Fibroblast of the aortic adventitia (primary cell): ENCODE results near the gene PPP4R2. TPM values are rescaled to one million over a fixed set of nuclear protein-coding genes. Genes with fewer than 3 reads are reported as not detected.

ENCODE experiments used
- DNase-seq: peaks from one replicate; pipeline ENCODE4 v3.0.0-alpha.2; 2010; ENCODE audit warnings: low read depth
- H3K4me3 ChIP-seq: 2 replicates; pipeline ENCODE4 v1.5.1; 2011; ENCODE audit warnings: low read depth, mild to moderate bottlenecking, control low read depth, low read length, moderate library complexity
- CTCF ChIP-seq: IDR thresholded peaks from 2 replicates; pipeline ENCODE4 v1.5.1; 2011; ENCODE audit warnings: mild to moderate bottlenecking, low read length, control low read depth, inconsistent platforms; ENCODE audit not compliant: insufficient read depth
- total RNA-seq: library from RNA; depleted of rRNA; stranded (reverse); fragments of >200 nt; gene quantifications from 2 replicates; pipeline ENCODE4 v1.2.3, GENCODE V29; 2012; ENCODE audit warnings: low replicate concordance

PPP4R2 gene
- total RNA-seq, 1 donor: 54.7 TPM

- DNase-seq: no peak
- TF ChIP-seq CTCF: no peak
- no peak overlapping the region for H3K4me3 ChIP-seq
These were observed 21.7 kb upstream of the PPP4R2 start for GRCh38 chr3:72974956-72975355.

- peak; percentile 16 for DNase-seq
- no peak overlapping the region for H3K4me3 ChIP-seq
- TF ChIP-seq CTCF: no peak
These were observed 20.3 kb upstream of the PPP4R2 start for GRCh38 chr3:72976281-72976741.

GRCh38 chr3:72977060-72977808 is 19.4 kb upstream of the PPP4R2 start:
- no peak for DNase-seq
- H3K4me3 ChIP-seq: no peak overlapping the region
- TF ChIP-seq CTCF: peak; percentile 22

- no peak for TF ChIP-seq CTCF
- H3K4me3 ChIP-seq: no peak overlapping the region
- no peak for DNase-seq
These were observed 13.8 kb upstream of the PPP4R2 start for GRCh38 chr3:72982609-72983366.

GRCh38 chr3:72985576-72985975 is 11.0 kb upstream of the PPP4R2 start:
- no peak overlapping the region for H3K4me3 ChIP-seq
- TF ChIP-seq CTCF: no peak
- DNase-seq: no peak

- no peak for DNase-seq
- H3K4me3 ChIP-seq: no peak overlapping the region
- TF ChIP-seq CTCF: no peak
These were observed 5.8 kb upstream of the PPP4R2 start for GRCh38 chr3:72990701-72991395.
